ENCODE measurements around the gene RAP1GAP. TPM values are rescaled to one million over a fixed set of nuclear protein-coding genes. Genes with fewer than 3 reads are reported as not detected.

RAP1GAP gene
- total RNA-seq, 2 donors from 2014 or later, result 29.6 to 36.3 TPM

DNA sequence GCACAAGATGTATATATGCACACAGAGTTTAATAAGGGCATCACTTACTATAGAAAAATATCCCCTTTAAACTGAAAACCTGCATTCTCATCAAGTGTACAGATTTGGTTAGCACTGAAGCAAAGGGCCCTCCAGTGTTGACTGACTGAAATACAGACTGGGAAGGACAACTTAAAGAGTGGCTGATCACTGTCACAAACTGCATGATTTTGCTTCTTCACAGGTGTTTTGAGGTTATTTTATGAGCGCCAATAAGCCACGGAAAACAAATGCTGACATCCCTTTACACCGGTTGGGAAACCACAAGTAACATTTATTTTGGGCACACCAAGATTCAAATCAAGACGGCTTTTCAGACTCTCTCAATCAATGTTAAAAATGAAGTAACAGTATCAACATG is 30.9 kb upstream of the RAP1GAP start:
- Histone ChIP-seq H3K4me1 (no peaks in the 10 kb centered on the region), H3K36me3 (no peaks in the 10 kb centered on the region), H3K27me3 (no peaks in the 10 kb centered on the region), H3K9me3 (no peaks in the 10 kb centered on the region), H3K9ac (ENCODE audit: low read depth in 2 of 2, low read length in 2 of 2) (no peak overlapping the region), H3K27ac (no peak overlapping the region), H3K4me3 (no peak overlapping the region)
- DNase-seq, result no peak
- intact Hi-C loops (cut with DNase I), result no loop called here
- no peak for TF ChIP-seq CTCF (IDR thresholded peaks at IDR 0.05)

DNA sequence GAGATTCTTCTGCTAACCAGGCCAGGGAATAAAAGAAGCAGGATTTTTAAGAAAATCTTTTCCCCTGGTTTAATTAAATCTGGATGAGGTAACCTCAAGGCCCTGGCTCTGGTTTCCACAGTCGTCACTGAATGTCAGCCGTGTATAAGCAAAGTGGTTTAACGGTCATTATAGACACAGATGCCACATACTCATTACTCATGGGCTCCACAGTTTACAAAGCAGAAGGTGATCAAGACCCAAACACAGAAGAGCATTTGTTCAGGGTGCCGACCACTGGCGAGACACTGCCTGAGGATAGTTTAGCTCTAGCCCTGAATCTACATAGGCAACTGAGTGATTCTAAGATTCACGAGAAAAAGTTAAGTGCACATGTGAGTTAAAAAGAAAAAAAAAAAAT is 27.8 kb upstream of the RAP1GAP start:
- TF ChIP-seq CTCF (IDR thresholded peaks at IDR 0.05), result no peak
- H3K36me3 ChIP-seq, result peaks cover 11% of the 10 kb centered on the region
- intact Hi-C loops (cut with DNase I), result no loop called here

DNA sequence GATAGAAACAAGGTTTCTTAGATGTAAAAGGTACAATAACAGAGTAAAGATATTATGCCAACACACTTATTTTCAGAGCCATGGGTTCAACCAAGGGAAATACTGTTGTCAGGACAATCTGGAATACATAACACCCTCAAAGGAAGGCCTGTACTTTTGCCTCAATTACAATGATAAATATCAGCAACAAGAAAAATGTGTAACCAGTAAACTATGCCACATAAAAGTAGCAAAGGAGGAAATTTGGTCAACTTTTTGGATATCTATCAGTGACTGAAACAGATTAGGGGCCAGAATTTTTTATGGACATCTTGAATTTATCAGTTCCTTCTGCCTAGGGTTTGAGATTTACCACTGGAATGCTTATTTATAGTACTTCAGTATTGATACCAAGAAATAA is 24.6 kb upstream of the RAP1GAP start:
- intact Hi-C loops (cut with DNase I), result no loop called here
- Histone ChIP-seq H3K9ac (ENCODE audit: low read depth in 2 of 2, low read length in 2 of 2) (no peak overlapping the region), H3K36me3 (peaks cover 12% of the 10 kb centered on the region), H3K9me3 (no peaks in the 10 kb centered on the region), H3K4me1 (no peaks in the 10 kb centered on the region), H3K4me3 (no peak overlapping the region), H3K27ac (no peak overlapping the region), H3K27me3 (no peaks in the 10 kb centered on the region)
- TF ChIP-seq CTCF (IDR thresholded peaks at IDR 0.05), result no peak
- no peak for DNase-seq

More for the DNA sequence above, 27.8 kb upstream of the RAP1GAP start:
- no peaks in the 10 kb centered on the region for H3K27me3 ChIP-seq
- no peaks in the 10 kb centered on the region for H3K9me3 ChIP-seq
- no peak overlapping the region for H3K9ac ChIP-seq (ENCODE audit: low read depth in 2 of 2, low read length in 2 of 2)
- H3K4me1 ChIP-seq, result no peaks in the 10 kb centered on the region
- H3K4me3 ChIP-seq, result no peak overlapping the region
- no peak overlapping the region for H3K27ac ChIP-seq
- no peak for DNase-seq

DNA sequence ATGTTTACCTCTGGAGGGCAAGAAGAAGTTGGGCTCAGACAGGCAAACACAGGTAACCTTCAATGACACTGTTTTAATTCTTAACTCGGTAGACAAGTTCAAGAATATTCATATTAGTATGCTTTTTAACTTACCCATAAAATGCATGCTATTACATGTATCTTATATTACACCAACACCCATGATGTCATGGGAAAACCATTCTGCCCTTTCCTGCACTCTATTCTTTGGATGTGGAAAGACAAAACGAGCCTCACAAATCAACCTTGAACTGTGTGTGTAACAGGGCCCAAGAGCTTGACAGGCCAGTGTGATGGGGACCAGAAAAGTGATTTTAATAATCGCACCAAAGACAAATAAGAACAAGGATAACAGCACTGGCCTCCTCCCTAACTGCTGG is 22.6 kb upstream of the RAP1GAP start:
- peaks cover 12% of the 10 kb centered on the region for H3K36me3 ChIP-seq

GRCh38 chr1:21689661-21690372 is 20.7 kb upstream of the RAP1GAP start:
- peaks cover 12% of the 10 kb centered on the region for H3K36me3 ChIP-seq

More for the DNA sequence above, 22.6 kb upstream of the RAP1GAP start:
- Histone ChIP-seq H3K4me1 (no peaks in the 10 kb centered on the region), H3K4me3 (no peak overlapping the region), H3K27me3 (no peaks in the 10 kb centered on the region), H3K27ac (no peak overlapping the region), H3K9ac (ENCODE audit: low read depth in 2 of 2, low read length in 2 of 2) (no peak overlapping the region), H3K9me3 (no peaks in the 10 kb centered on the region)
- TF ChIP-seq CTCF (IDR thresholded peaks at IDR 0.05), result no peak
- no peak for DNase-seq
- intact Hi-C loops (cut with DNase I), result no loop called here

More at GRCh38 chr1:21689661-21690372, 20.7 kb upstream of the RAP1GAP start:
- Histone ChIP-seq H3K4me1 (no peaks in the 10 kb centered on the region), H3K9me3 (no peaks in the 10 kb centered on the region), H3K9ac (ENCODE audit: low read depth in 2 of 2, low read length in 2 of 2) (no peak overlapping the region), H3K27me3 (no peaks in the 10 kb centered on the region), H3K27ac (no peak overlapping the region), H3K4me3 (no peak overlapping the region)
- intact Hi-C loops (cut with DNase I), result no loop called here
- DNase-seq, result no peak
- TF ChIP-seq CTCF (IDR thresholded peaks at IDR 0.05), result no peak

Data from colonic mucosa (tissue), 4 donors.